Activated CD4-positive, alpha-beta T cell treated with anti-CD3 and anti-CD28 coated beads, Interleukin-2, Interleukin-6, amounts not matched to agents 100 ng/mL and 50 ng/mL, durations not matched to agents 16 hours and 8 hours (primary cell): ENCODE results near the gene RAP1GAP2.
"Not testable (repeated sequence)": the region's sequence is repeated elsewhere in the genome, so short reads cannot be mapped to it uniquely, and the experiment has no call there.

ENCODE experiments used
- DNase-seq: peaks from one replicate; pipeline ENCODE4 v3.0.0-alpha.2; 2020

Gene RAP1GAP2

GRCh38 chr17:2889256-2889655 lies 93.0 kb downstream of the RAP1GAP2 start:
- DNase-seq: no peak

- DNase-seq: not testable (repeated sequence)
Measured at GRCh38 chr17:2890778-2891177, 94.5 kb downstream of the RAP1GAP2 start.

- DNase-seq: peak; percentile 11
Measured at GRCh38 chr17:2892305-2892971, 96.2 kb downstream of the RAP1GAP2 start.

- DNase-seq: no peak
Measured at GRCh38 chr17:2893422-2893914, 97.2 kb downstream of the RAP1GAP2 start.

GRCh38 chr17:2894782-2895181 lies 98.5 kb downstream of the RAP1GAP2 start:
- DNase-seq: no peak

GRCh38 chr17:2897605-2898004 lies 101.4 kb downstream of the RAP1GAP2 start:
- no peak for DNase-seq

- DNase-seq: no peak
Measured at GRCh38 chr17:2898255-2898926, 102.2 kb downstream of the RAP1GAP2 start.

- DNase-seq: no peak
Measured at GRCh38 chr17:2899906-2900305, 103.7 kb downstream of the RAP1GAP2 start.

- no peak for DNase-seq
Measured at GRCh38 chr17:2900842-2901241, 104.6 kb downstream of the RAP1GAP2 start.

GRCh38 chr17:2901582-2901981 lies 105.3 kb downstream of the RAP1GAP2 start:
- DNase-seq: no peak

- no peak for DNase-seq
Measured at GRCh38 chr17:2902546-2902945, 106.3 kb downstream of the RAP1GAP2 start.

GRCh38 chr17:2903193-2903974 lies 107.1 kb downstream of the RAP1GAP2 start:
- no peak for DNase-seq

GRCh38 chr17:2904135-2904534 lies 107.9 kb downstream of the RAP1GAP2 start:
- DNase-seq: no peak

- DNase-seq: no peak
Measured at GRCh38 chr17:2905269-2905668, 109.0 kb downstream of the RAP1GAP2 start.

GRCh38 chr17:2905696-2906501 lies 109.7 kb downstream of the RAP1GAP2 start:
- no peak for DNase-seq

- peak; percentile 62 for DNase-seq
Measured at GRCh38 chr17:2906901-2907300, 110.7 kb downstream of the RAP1GAP2 start.

GRCh38 chr17:2909175-2909845 lies 113.1 kb downstream of the RAP1GAP2 start:
- no peak for DNase-seq

GRCh38 chr17:2909846-2910234 lies 113.6 kb downstream of the RAP1GAP2 start:
- DNase-seq: no peak

GRCh38 chr17:2911035-2911754 lies 115.0 kb downstream of the RAP1GAP2 start:
- DNase-seq: no peak

GRCh38 chr17:2911755-2912111 lies 115.5 kb downstream of the RAP1GAP2 start:
- no peak for DNase-seq

- no peak for DNase-seq
Measured at GRCh38 chr17:2912754-2913153, 116.5 kb downstream of the RAP1GAP2 start.

- DNase-seq: no peak
Measured at GRCh38 chr17:2916461-2916860, 120.2 kb downstream of the RAP1GAP2 start.
